Pancreas (tissue), 10 donors: ENCODE data around the gene LAMC2. TPM values are rescaled to one million over a fixed set of nuclear protein-coding genes. Genes with fewer than 3 reads are reported as not detected.

Experiments used
- ATAC-seq, 4 donors: fragments of 200-7000 bp; cut with Tn5 transposase; one replicate each; pipeline versions ENCODE4 v1.8.0 to v1.9.1; 2020; ENCODE audit warnings: mild to moderate bottlenecking in 4 of 4, moderate library complexity in 4 of 4
- DNase-seq, 6 donors: peaks; one replicate each; pipeline ENCODE4 v3.0.0-alpha.2; 2020
- FAIRE-seq: peaks from 2 replicates; lab custom pipeline; 2012; peaks lifted over from hg19 to GRCh38; lab: Jason Lieb, UNC
- H3K27ac ChIP-seq, 4 donors: fragments of 200-600 bp; sonication (generic); 1 replicate in 3 of 4; 2 replicates in 1 of 4; pipeline versions ENCODE4 v1.5.0 to v1.8.0; 2020
- H3K27me3 ChIP-seq, 4 donors: fragments of 200-600 bp; one replicate each; pipeline ENCODE4 v1.8.0; 2021
- H3K36me3 ChIP-seq, 3 donors: fragments of 200-600 bp; sonication (generic) in 1 of 3; one replicate each; pipeline versions ENCODE4 v1.5.0 to v1.8.0; 2020 to 2021
- H3K4me1 ChIP-seq, 3 donors: fragments of 200-600 bp; one replicate each; pipeline ENCODE4 v1.8.0; 2021
- H3K4me3 ChIP-seq, 4 donors: fragments of 200-600 bp; sonication (generic) in 2 of 4; one replicate each; pipeline versions ENCODE4 v1.5.0 to v1.8.0; 2020 to 2021
- H3K9me3 ChIP-seq, 4 donors: fragments of 200-600 bp; one replicate each; pipeline ENCODE4 v1.8.0; 2021
- WGBS, 2 donors: extraction: QIAGEN DNeasy Blood & Tissue Kit; methylation state at CpG; one replicate each; pipeline ENCODE4 v1.1.7; 2013; 5-methylcytosine and 5-hydroxymethylcytosine counted together
- intact Hi-C, 3 donors: fragments of 100-400 bp; cut with DNase I; formaldehyde crosslinking; loops; one replicate each; pipeline versions ENCODE4 v1.11.1 to v1.14.2; 2022
- polyA plus RNA-seq, 2 donors: library from polyadenylated mRNA; stranded (reverse); fragments of 200-250 nt; gene quantifications; one replicate each; pipeline ENCODE4 v1.2.3, GENCODE V29; 2013
- total RNA-seq, 6 donors: library from RNA; stranded (reverse); fragmentation: NEBNext Ultra II Directional in 4 of 6; extraction: Animal tissue kit (Norgen Biotek cat#: 25700) in 4 of 6; gene quantifications; one replicate each; pipeline versions ENCODE4 v1.2.1 to v1.2.4, GENCODE V29; 2021 to 2023
- TF ChIP-seq, protein P1 (sequence below), 4 donors: fragments of 200-600 bp; sonication (generic) in 3 of 4; IDR thresholded peaks; one replicate each; pipeline versions ENCODE4 v1.5.0 to v1.8.0; 2021; ENCODE audit warnings: antibody characterized with exemption in 4 of 4
- donor health status: healthy with polysubstance abuse.
- donor health status: DM: no; HTN: no; CAD: no; lungs with moderate emphysema.
- donor health status: DM: no; HTN: no; CAD: no.
- donor health status: control.
- donor health status: control.
- donor health status: Bipolar disorder and iron deficiency.
- donor health status: DM: yes; HTN: yes; CAD: no.
- donor health status: DM: no; HTN: no; CAD: no.
- donor health status: DM: no; HTN: no; CAD: no.
- donor health status: DM: yes; HTN: yes; CAD: no.

Gene LAMC2
- total and polyA plus RNA-seq, 8 donors = 1.3 to 31.2 (median 2.2) TPM

DNA sequence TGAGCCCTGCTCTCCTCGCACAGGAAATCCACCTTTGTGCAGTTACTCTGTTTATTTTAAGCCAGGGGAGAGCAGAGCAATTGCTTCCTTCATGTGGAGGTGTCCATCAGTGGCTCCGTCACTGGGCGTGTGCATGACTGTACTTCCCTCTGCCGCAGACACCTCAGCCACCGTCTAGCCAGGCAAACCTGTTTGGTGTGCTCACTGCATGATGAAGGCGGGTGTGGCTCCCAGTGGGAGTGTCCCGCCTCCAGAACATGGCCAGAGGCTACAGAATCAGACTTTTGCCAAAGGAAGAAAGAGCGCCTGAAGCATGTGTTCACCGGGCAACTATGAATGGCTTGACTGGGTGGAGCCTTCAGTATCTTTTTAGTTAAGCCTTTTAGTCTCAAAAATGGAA, 26.1 kb upstream of the LAMC2 start:
- Histone ChIP-seq H3K4me3 (no peak overlapping the region), H3K27me3 (no peaks in the 10 kb centered on the region), H3K4me1 (no peaks in the 10 kb centered on the region), H3K27ac (no peak overlapping the region), H3K9me3 (no peaks in the 10 kb centered on the region), H3K36me3 (no peaks in the 10 kb centered on the region)
- FAIRE-seq (no peak), ATAC-seq (peak in 3 of 4 donors; percentile 89 to 93 (median 90)), DNase-seq (peak in 5 of 6 donors; percentile 4 to 53 (median 23))
- TF ChIP-seq, protein P1, sequence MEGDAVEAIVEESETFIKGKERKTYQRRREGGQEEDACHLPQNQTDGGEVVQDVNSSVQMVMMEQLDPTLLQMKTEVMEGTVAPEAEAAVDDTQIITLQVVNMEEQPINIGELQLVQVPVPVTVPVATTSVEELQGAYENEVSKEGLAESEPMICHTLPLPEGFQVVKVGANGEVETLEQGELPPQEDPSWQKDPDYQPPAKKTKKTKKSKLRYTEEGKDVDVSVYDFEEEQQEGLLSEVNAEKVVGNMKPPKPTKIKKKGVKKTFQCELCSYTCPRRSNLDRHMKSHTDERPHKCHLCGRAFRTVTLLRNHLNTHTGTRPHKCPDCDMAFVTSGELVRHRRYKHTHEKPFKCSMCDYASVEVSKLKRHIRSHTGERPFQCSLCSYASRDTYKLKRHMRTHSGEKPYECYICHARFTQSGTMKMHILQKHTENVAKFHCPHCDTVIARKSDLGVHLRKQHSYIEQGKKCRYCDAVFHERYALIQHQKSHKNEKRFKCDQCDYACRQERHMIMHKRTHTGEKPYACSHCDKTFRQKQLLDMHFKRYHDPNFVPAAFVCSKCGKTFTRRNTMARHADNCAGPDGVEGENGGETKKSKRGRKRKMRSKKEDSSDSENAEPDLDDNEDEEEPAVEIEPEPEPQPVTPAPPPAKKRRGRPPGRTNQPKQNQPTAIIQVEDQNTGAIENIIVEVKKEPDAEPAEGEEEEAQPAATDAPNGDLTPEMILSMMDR (IDR thresholded peaks at IDR 0.05) = no peak
- intact Hi-C loops = no loop called here
- WGBS, 2 donors = 63 to 64% methylated on average over 9 of the region's 9 CpGs

DNA sequence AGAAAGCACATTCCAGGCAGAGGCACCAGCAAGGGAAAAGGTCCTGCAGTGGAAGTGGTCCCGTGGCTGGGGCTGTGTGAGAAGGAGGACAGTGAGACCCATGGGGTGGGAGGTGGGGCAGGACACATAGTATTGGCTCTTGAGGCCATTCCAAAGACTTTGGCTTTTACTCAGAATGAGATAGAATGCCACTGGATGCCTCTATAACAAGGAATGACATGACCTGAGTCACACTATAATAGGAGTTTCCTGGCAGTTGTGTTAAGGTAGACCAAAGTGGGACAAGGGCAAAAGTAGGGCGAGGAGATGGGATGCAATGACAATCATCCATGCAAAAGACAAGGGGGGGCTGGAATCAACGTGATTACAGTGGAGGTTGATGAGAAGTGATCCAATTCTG, 24.7 kb upstream of the LAMC2 start:
- no peaks in the 10 kb centered on the region for H3K4me1 ChIP-seq
- ATAC-seq (no peak), DNase-seq (no peak), FAIRE-seq (no peak)
- WGBS, 2 donors = 64 to 66% methylated on average over 3 of the region's 3 CpGs
- intact Hi-C loops = no loop called here
- H3K4me3 ChIP-seq = no peak overlapping the region
- H3K27me3 ChIP-seq = no peaks in the 10 kb centered on the region
- TF ChIP-seq, protein P1 (IDR thresholded peaks at IDR 0.05) = no peak
- H3K36me3 ChIP-seq = no peaks in the 10 kb centered on the region
- H3K27ac ChIP-seq = no peak overlapping the region
- no peaks in the 10 kb centered on the region for H3K9me3 ChIP-seq

DNA sequence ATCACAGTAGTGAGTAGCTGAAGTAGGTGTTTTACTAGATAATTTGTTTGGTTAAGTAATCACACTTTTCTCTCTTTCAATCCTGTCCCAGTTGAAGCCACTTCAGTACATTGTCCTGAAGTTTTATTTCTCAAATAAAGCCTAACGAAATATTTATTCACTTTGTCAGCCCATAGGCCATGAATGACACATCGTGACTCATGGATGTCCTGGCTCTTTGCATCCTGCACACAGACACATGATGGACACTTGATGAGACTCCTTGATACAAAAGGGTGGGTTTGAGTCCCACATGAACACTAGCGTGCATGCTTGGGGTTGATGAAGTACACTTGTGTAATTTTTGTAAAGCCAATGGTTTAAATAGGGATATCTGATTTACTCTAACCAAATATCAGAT, 22.7 kb upstream of the LAMC2 start:
- Histone ChIP-seq H3K27me3 (no peaks in the 10 kb centered on the region), H3K36me3 (no peaks in the 10 kb centered on the region), H3K4me3 (no peak overlapping the region), H3K27ac (no peak overlapping the region), H3K9me3 (no peaks in the 10 kb centered on the region), H3K4me1 (no peaks in the 10 kb centered on the region)
- no peak for DNase-seq
- 62 to 83% methylated on average over 3 of the region's 3 CpGs for WGBS, 2 donors
- no peak for ATAC-seq
- TF ChIP-seq, protein P1 (IDR thresholded peaks at IDR 0.05) = no peak
- FAIRE-seq = no peak
- intact Hi-C loops = no loop called here

DNA sequence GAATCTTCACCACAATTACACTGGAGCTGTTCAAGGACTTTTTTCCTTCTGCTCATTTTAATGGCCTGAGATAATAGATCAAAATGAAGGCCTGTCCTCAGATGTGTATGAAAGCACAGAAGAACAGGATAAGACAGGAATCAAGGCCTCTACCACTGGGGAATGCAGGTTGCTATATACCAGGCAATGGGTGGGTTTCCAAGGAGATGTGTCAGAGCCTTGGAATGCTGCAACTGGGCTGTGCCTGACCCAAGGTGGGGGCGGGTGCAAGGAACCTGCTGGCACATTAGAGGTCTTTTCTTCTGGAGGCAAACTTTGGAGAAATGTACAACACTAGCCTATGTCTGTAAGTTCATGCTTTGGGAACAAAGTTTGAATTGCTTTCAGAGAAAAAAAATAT, 21.7 kb upstream of the LAMC2 start:
- H3K36me3 ChIP-seq = no peaks in the 10 kb centered on the region
- DNase-seq = no peak
- ATAC-seq = no peak
- H3K27ac ChIP-seq = no peak overlapping the region
- H3K9me3 ChIP-seq = no peaks in the 10 kb centered on the region
- no peaks in the 10 kb centered on the region for H3K4me1 ChIP-seq
- intact Hi-C loops = no loop called here
- TF ChIP-seq, protein P1 (IDR thresholded peaks at IDR 0.05) = no peak
- no peak overlapping the region for H3K4me3 ChIP-seq
- no peaks in the 10 kb centered on the region for H3K27me3 ChIP-seq
- WGBS, 2 donors = 77 to 83% methylated on average over 1 of the region's 1 CpG
- FAIRE-seq = no peak

DNA sequence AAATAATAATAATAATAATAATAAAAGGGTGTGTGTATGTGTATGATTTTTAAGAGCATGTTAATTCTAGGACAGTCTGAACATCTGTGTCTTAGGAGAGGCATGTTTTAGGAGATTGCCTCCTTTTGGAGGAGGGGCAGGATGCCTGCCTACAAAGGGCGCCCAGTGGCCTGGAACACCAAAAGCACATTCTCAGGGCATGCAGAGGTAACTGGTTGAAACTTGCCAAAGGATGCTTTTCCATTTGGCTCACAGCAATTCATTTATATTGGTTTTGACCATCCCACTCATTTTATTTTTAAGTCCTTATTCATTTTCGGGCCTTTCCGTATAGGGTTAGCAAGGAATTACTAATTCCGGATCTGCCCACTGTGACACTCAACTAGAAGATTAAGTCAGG, 21.1 kb upstream of the LAMC2 start:
- H3K27ac ChIP-seq = no peak overlapping the region
- no peaks in the 10 kb centered on the region for H3K27me3 ChIP-seq
- TF ChIP-seq, protein P1 (IDR thresholded peaks at IDR 0.05) = no peak
- no peaks in the 10 kb centered on the region for H3K36me3 ChIP-seq
- no peaks in the 10 kb centered on the region for H3K4me1 ChIP-seq
- WGBS, 2 donors = 95 to 98% methylated on average over 4 of the region's 4 CpGs
- ATAC-seq = no peak
- H3K4me3 ChIP-seq = no peak overlapping the region
- no peak for FAIRE-seq
- DNase-seq = no peak
- intact Hi-C loops = no loop called here
- H3K9me3 ChIP-seq = no peaks in the 10 kb centered on the region
